Cardiac fibroblast (primary cell): ENCODE results near the gene ENTR1.

Experiments used
- DNase-seq, 2 donors: peaks; one replicate each; pipeline versions ENCODE4 v3.0.0 to v3.0.0-alpha.2; 2010; ENCODE audit warnings: low read depth in 2 of 2
- H3K4me3 ChIP-seq, 2 donors: replicated peaks in 1 of 2; 1 replicate in 1 of 2; 2 replicates in 1 of 2; pipeline ENCODE4 v1.5.1; 2011; ENCODE audit warnings: low read depth in 2 of 2, low read length in 2 of 2, mild to moderate bottlenecking in 2 of 2, moderate library complexity in 1 of 2
- TF ChIP-seq, protein P1 (sequence below): IDR thresholded peaks from one replicate; pipeline ENCODE4 v1.5.1; 2011; ENCODE audit warnings: low read depth, mild to moderate bottlenecking, low read length, inconsistent platforms

The ENTR1 gene

DNA sequence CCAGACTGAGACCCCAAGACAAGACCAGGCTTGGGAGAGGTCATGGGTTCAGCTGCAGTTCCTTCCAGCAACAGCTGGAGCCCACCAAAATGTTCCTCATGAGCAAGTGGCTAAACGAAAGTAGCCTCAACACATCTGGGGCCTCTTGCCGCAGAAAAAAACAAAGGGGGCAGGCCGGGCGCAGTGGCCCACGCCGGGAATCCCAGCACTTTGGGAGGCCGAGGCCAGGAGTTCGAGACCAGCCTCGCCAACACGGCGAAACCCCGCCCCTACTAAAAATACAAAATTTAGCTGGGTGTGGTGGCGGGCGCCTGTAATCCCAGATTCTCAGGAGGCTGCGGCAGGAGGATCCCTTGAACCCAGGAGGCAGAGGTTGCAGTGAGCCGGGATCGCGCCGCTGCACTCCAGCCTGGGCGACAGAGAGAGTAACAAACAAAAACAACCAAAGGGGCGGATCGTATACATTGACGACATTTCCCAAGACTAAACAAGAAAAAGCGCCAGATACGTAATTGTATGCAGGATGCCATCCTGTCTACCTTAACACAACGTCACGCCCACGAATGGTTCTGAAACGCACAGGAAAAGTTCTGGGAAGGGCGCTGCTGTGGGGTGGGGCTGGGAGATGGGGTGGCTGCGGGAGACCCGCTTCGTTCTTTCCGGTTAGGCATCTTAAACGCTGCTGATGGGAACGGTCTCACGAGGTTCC lies 27.6 kb upstream of the ENTR1 start:
- DNase-seq = peak; percentile 31 to 44
- H3K4me3 ChIP-seq = peak overlapping the region; percentile 74 to 76

DNA sequence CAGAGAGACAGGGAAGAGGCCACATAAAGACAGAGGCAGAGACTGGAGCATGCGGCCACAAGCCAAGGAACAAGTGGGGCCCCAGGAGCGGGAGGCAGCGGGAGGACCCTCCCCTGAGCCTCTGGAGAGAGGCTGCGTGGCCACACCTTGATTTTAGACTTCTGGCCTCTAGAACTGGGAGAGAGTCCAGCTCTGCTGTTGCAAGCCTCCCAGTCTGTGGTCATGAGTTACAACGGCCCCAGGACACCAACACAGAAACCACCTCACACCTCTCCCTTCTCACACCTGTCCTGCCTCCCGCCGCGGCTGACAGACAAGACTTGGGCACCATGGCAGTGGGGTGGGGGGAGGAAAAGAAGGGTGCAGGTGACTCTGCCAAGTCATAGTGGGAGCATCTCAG lies 27.0 kb upstream of the ENTR1 start:
- peak overlapping the region; percentile 74 to 76 for H3K4me3 ChIP-seq
- DNase-seq = peak; percentile 53 to 69
- TF ChIP-seq, protein P1, sequence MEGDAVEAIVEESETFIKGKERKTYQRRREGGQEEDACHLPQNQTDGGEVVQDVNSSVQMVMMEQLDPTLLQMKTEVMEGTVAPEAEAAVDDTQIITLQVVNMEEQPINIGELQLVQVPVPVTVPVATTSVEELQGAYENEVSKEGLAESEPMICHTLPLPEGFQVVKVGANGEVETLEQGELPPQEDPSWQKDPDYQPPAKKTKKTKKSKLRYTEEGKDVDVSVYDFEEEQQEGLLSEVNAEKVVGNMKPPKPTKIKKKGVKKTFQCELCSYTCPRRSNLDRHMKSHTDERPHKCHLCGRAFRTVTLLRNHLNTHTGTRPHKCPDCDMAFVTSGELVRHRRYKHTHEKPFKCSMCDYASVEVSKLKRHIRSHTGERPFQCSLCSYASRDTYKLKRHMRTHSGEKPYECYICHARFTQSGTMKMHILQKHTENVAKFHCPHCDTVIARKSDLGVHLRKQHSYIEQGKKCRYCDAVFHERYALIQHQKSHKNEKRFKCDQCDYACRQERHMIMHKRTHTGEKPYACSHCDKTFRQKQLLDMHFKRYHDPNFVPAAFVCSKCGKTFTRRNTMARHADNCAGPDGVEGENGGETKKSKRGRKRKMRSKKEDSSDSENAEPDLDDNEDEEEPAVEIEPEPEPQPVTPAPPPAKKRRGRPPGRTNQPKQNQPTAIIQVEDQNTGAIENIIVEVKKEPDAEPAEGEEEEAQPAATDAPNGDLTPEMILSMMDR = no peak

More for the DNA sequence above, 27.6 kb upstream of the ENTR1 start:
- TF ChIP-seq, protein P1 = no peak

DNA sequence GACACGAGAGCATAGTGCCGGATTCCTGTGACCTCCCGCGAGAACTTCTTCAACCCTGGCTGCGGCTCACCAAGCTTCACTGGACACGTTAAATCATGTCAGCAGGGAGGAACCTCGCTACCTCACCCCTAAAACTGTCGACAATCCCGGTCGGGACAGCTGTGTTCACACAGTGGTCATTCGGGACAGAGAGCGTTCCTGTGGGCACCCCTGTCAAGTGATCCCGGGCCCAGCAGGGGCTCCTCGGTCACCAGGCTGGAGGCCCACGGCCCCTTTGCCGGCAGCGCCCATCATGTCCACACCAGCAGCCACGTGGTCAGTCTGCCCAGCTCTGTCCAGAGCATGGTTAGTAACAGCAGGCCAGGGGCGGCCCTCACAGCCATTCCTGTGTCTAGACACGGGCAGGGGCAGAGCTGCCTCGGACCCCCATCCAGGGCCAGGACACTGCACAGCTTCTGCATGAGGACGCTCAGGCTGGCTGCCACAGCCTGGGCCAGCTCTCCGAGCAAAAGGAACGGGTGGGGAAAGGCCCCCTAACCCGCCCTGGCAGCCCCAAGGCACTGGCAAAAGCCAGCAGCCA lies 25.7 kb upstream of the ENTR1 start:
- no peak for DNase-seq
- no peak overlapping the region for H3K4me3 ChIP-seq
- TF ChIP-seq, protein P1 = no peak

DNA sequence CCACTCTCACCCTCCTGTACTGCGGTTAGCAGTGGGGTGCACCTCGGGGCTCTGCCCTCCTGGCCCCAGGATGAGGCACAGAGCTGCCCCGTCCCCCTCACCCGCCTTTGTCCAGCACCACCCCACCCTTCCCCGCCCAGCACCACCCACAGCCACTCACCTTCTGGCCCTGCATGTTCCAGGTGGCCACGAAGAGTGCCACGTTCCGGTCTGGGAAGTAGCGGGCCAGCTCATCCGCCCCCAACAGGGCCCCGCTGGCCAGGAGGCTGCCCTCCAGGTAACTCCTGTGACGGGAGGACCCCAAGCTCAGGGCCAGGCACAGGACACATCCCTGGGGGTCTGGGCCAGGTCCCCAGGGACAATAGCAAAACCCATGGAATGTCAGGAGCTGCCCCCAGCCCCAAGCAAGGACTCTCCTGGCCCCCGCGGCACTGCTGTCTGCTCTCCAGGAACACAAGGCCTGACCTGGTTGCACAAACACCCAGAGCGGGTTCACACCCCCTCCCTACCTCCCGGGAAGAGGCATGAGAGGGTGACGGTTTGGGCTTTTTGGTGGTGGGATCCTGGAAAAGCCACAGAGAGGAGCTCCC lies 24.3 kb upstream of the ENTR1 start:
- H3K4me3 ChIP-seq = no peak overlapping the region
- TF ChIP-seq, protein P1 = no peak
- no peak for DNase-seq

DNA sequence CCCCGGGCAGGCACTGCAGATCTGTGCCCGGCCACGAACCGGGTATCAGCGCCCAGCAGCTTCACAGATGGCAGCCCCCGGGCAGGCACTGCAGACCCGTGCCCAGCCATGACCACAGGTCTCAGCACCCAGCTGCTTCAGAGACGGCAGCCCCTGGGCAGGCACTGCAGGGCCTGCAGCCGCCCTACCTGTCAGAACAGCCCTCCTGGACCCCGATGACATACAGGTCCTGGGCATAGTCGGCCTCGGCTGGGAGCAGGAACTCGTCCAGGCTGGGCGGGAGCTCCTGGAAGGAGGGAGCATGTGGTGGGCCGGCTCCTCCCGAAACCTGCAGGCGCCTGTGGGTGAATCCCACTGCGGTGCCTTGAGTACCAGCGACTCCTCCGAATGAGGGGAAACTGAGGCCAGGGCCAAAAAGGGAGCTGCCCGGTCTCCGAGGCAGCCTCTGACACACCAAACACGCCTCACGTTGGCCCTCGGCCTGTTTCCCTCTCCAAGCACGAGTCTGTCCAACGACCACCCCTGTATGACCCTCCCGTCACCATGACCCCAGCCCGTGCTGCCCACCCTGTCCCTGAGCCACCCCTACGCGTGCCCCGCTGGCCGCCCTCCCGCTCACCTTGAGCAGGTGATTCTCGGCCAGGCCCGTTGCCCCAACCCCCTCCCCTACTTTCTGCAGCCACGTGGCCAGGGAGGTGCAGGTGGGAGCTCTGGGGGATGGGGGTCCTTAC lies 23.6 kb upstream of the ENTR1 start:
- H3K4me3 ChIP-seq = no peak overlapping the region
- TF ChIP-seq, protein P1 = no peak
- no peak for DNase-seq

DNA sequence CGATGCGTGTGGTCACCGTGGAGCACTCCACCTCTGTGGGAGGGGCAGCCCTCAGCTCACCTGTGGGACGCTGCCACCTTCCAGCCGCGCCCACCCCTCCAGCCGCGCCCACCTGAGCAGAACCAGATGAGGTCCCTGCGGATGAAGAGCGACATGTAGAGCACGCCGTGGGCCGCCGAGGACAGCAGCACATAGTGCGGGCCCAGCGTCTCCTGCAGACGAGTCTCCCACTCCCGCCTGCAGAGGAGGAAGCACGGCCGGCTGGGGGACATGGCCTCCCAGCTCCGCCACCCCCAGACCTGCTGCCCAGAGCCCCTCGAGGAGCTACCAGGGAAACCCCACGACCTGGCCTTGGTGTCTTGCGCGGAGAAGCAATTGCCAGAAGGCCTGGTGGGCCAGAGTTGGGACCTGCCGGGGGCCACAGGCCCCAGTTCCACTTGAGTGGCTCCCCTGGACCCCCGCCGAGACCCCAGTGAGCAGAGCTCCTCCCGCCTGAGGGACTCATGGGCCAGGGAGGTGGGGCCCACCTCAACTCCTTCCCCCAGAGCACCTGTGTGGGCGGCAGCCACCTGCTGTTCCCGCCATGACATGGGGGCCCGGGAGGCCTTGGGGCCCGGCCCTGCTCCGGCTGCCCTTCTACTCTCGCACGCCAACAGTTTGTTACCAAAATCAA lies 22.8 kb upstream of the ENTR1 start:
- TF ChIP-seq, protein P1 = no peak

More for the DNA sequence above, 22.8 kb upstream of the ENTR1 start:
- H3K4me3 ChIP-seq = no peak overlapping the region
- DNase-seq = no peak
